ENCODE results near the gene CCDC186. TPM values are rescaled to one million over a fixed set of nuclear protein-coding genes. Genes with fewer than 3 reads are reported as not detected.

Gene CCDC186
- total RNA-seq, 1 experiment from 2014 or later, result 17.1 TPM

DNA sequence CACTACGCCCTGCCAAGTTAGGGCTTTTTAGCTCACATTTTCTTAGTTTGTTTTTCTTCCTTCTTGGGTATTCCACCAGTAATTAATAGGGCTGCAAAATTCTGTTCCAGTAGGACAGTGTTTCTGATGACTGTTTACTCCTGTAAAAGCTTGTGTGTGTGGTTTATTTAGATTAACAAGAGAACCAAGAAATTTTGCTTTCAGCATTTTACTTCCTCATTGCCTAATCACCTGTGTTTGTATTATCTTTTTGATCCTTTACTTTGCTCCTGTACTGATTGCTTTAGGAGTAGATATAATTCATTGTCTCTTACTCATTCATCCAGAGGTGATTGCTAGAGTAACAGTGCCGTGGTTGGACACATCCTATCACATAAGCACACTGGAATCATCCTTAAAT lies 32.9 kb upstream of the CCDC186 start:
- Histone ChIP-seq H3K36me3 (ENCODE audit: control insufficient read depth in 1 of 2, insufficient read depth in 2 of 2, low read length in 2 of 2) (no peaks in the 10 kb centered on the region), H3K4me2 (ENCODE audit: low read length) (no peak overlapping the region), H3K79me2 (ENCODE audit: insufficient read depth, low read length) (no peaks in the 10 kb centered on the region), H4K20me1 (ENCODE audit: insufficient read depth) (no peaks in the 10 kb centered on the region), H3K4me1 (ENCODE audit: control insufficient read depth in 1 of 2, insufficient read depth in 2 of 2, low read length in 2 of 2) (no peaks in the 10 kb centered on the region), H3K27me3 (ENCODE audit: insufficient read depth, low read length) (peaks cover 13% of the 10 kb centered on the region), H3K9me2 (ENCODE audit: insufficient read depth) (no peaks in the 10 kb centered on the region), H2AFZ (ENCODE audit: low read depth, low read length, poor library complexity, severe bottlenecking) (no peak overlapping the region), H3K27ac (ENCODE audit: low read depth, low read length) (no peak overlapping the region), H3K9ac (ENCODE audit: low read length) (no peak overlapping the region), H3K4me3 (replicated peaks in 1 of 2; ENCODE audit: low read depth in 1 of 2, low read length in 2 of 2) (no peak overlapping the region), H3K9me3 (ENCODE audit: control insufficient read depth in 1 of 2, insufficient read depth in 1 of 2, low read depth in 1 of 2, low read length in 2 of 2) (no peaks in the 10 kb centered on the region)
- ATAC-seq (no peak), DNase-seq (ENCODE audit: low read depth, low spot score) (no peak)
- ChIA-PET POLR2A (no interaction called here), RAD21 (ENCODE audit: low non-redundant PET in 1 of 2, low total read pairs in 2 of 2, uncharacterized antibody in 2 of 2, unreplicated experiment in 2 of 2) (no interaction called here), CTCF (no interaction called here)
- BruUV-seq (replicated peaks), result no TSS peak
- intact Hi-C loops (cut with micrococcal nuclease), result no loop called here
- TF ChIP-seq EZH2phosphoT487 (IDR thresholded peaks at IDR 0.05; ENCODE audit: borderline replicate concordance) (no peak), FOSL1 (IDR thresholded peaks at IDR 0.05; ENCODE audit: low read depth) (no peak), JUND (IDR thresholded peaks at IDR 0.05) (no peak), SRF (IDR thresholded peaks at IDR 0.05; ENCODE audit: low read depth) (no peak), POLR2AphosphoS5 (IDR thresholded peaks at IDR 0.05; ENCODE audit: low read depth, low read length) (no peak)
- TF ChIP-seq, protein P1, sequence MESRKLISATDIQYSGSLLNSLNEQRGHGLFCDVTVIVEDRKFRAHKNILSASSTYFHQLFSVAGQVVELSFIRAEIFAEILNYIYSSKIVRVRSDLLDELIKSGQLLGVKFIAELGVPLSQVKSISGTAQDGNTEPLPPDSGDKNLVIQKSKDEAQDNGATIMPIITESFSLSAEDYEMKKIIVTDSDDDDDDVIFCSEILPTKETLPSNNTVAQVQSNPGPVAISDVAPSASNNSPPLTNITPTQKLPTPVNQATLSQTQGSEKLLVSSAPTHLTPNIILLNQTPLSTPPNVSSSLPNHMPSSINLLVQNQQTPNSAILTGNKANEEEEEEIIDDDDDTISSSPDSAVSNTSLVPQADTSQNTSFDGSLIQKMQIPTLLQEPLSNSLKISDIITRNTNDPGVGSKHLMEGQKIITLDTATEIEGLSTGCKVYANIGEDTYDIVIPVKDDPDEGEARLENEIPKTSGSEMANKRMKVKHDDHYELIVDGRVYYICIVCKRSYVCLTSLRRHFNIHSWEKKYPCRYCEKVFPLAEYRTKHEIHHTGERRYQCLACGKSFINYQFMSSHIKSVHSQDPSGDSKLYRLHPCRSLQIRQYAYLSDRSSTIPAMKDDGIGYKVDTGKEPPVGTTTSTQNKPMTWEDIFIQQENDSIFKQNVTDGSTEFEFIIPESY (IDR thresholded peaks at IDR 0.05; ENCODE audit: extremely low read depth, insufficient replicate concordance, low read length), result no peak

DNA sequence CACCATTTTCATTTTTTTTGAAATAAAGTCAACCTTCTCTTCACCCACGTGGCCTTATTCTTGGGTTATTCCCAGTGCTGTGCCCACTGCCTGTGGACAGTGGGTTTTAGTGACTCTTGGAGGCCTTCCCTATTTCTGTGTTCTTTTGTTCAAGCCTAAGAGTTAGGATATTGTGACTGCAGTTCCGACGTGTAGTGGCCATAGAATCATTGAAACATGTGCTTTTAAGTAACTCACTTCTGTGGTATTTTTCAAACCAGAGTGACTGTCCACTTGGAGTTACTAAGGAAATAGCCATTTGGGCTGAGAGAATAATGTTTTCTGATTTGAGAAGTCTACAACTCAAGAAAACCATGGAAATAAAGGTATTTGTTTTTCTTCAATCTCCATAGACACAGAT lies 28.8 kb upstream of the CCDC186 start:
- no peak overlapping the region for H2AFZ ChIP-seq (ENCODE audit: low read depth, low read length, poor library complexity, severe bottlenecking)
- POLR2A ChIA-PET, result no interaction called here
- no peak overlapping the region for H3K4me3 ChIP-seq (replicated peaks in 1 of 2; ENCODE audit: low read depth in 1 of 2, low read length in 2 of 2)
- intact Hi-C loops (cut with micrococcal nuclease), result no loop called here
- H3K36me3 ChIP-seq (ENCODE audit: control insufficient read depth in 1 of 2, insufficient read depth in 2 of 2, low read length in 2 of 2), result no peaks in the 10 kb centered on the region
- H3K4me2 ChIP-seq (ENCODE audit: low read length), result no peak overlapping the region
- no peaks in the 10 kb centered on the region for H3K4me1 ChIP-seq (ENCODE audit: control insufficient read depth in 1 of 2, insufficient read depth in 2 of 2, low read length in 2 of 2)
- H3K9ac ChIP-seq (ENCODE audit: low read length), result no peak overlapping the region
- no TSS peak for BruUV-seq (replicated peaks)
- RAD21 ChIA-PET (ENCODE audit: low non-redundant PET in 1 of 2, low total read pairs in 2 of 2, uncharacterized antibody in 2 of 2, unreplicated experiment in 2 of 2), result no interaction called here
- TF ChIP-seq SP1 (IDR thresholded peaks at IDR 0.05; ENCODE audit: low read depth) (no peak), EZH2phosphoT487 (IDR thresholded peaks at IDR 0.05; ENCODE audit: borderline replicate concordance) (no peak), MAX (IDR thresholded peaks at IDR 0.05) (no peak), EZH2 (IDR thresholded peaks at IDR 0.05) (no peak), RAD21 (IDR thresholded peaks at IDR 0.05; ENCODE audit: low read depth) (no peak), SIN3A (IDR thresholded peaks at IDR 0.05; ENCODE audit: low read depth) (no peak), ZNF274 (IDR thresholded peaks at IDR 0.05; ENCODE audit: low read depth, low read length) (no peak), ELF1 (IDR thresholded peaks at IDR 0.05; ENCODE audit: borderline replicate concordance, low read depth) (no peak), CBX3 (IDR thresholded peaks at IDR 0.05; ENCODE audit: low read depth) (no peak), FOSL1 (IDR thresholded peaks at IDR 0.05; ENCODE audit: low read depth) (no peak), CEBPB (IDR thresholded peaks at IDR 0.05; ENCODE audit: low read depth) (no peak), EGR1 (IDR thresholded peaks at IDR 0.05; ENCODE audit: low read depth) (no peak)
- H3K9me3 ChIP-seq (ENCODE audit: control insufficient read depth in 1 of 2, insufficient read depth in 1 of 2, low read depth in 1 of 2, low read length in 2 of 2), result no peaks in the 10 kb centered on the region
- no peaks in the 10 kb centered on the region for H3K79me2 ChIP-seq (ENCODE audit: insufficient read depth, low read length)
- H3K27me3 ChIP-seq (ENCODE audit: insufficient read depth, low read length), result peaks cover 19% of the 10 kb centered on the region; the same call in 1 of the 2 replicates
- no peak for DNase-seq (ENCODE audit: low read depth, low spot score)
- no peak for ATAC-seq
- no peaks in the 10 kb centered on the region for H3K9me2 ChIP-seq (ENCODE audit: insufficient read depth)
- CTCF ChIA-PET, result no interaction called here
- no peaks in the 10 kb centered on the region for H4K20me1 ChIP-seq (ENCODE audit: insufficient read depth)
- H3K27ac ChIP-seq (ENCODE audit: low read depth, low read length), result no peak overlapping the region
